ENCODE measurements around the gene RAB15.

RAB15 gene

DNA sequence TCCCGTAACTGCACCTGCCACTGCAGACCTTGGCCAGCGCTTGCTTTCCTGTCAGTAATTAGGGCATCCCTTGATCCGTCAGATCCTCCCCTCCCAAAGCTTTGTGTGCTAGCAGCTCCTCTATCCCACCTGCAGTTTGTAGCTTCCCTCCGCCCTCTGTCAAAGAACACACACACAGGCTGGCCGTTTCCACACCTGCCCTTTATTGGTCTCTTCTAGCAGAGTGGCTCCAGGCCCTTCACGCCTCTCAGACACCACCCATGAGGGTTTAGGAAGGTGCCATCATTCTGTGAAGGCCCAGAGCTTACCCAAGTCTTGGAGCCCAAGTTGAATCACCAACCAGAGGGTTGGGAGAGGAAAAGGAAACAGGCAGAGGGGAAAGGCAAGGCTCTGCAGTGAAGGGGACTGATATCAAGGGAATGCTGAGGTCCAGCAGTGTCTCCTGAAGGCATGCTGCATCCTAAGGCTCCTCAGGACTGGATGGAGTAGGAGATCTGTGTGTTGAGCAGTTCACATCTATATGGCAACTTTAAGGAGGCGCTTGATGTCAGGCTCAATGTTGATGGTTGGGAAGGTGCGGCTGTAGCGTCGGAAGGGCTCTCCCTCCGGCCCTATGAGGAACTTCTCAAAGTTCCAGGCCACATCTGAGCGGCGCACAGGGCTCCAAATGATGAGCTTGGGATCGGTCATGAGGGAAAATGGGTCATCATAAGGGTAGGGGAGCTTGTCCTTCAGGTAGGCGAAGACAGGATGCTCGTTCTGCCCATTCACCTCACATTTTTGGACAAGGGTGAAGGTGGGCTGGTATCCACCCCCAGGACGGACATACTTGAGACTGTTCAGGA, 32.9 kb downstream of the RAB15 start:
- no peak for DNase-seq (ENCODE audit: low spot score)

DNA sequence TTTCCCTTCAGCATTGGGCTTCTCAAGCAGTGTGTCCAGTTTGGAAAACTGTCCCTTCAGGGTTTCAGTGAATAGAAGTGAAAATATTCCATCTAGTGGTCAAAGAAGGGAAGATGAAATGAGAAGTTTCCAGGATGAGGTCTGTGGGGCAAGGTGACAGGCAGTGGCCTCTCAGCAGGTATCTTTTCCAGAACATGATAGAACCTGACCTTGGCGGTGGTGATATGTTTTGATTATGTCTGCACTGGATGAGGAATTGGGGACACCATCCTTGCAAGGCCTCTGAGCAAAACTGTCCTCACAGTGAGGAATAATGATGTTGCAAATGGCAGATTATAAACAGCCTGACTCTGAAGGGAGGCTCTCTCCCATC, 34.3 kb downstream of the RAB15 start:
- DNase-seq (ENCODE audit: low spot score), result no peak

DNA sequence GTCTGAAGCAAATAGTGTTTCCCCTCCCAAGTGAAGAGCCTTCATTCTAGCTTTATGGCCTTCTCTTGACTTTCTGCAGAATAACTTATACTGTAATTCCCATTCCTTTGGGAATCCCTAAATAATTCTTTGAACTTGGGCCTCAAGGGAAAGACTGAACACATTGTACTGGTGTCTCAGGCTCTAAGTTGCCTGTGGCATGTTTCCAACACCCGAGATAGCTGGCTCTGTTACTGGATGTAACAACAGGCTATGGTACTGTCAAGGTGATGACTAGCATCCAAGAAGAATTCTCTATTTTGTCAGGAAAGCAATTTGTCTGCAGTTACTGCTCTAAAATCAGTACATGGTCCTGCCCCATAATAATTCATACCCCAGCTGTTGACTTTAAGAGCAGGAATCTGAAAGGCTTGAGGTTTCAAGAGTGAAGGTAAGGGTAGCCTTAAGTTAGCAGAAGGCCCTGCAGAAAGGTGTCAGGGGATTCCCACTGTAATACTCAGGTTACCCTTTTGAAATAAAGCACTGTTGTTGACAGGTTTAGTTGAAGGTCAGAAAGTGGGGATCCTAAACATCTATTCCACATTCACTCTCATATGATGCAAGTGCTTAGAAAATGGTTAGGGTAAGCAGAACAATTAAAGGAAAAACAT, 34.8 kb downstream of the RAB15 start:
- DNase-seq (ENCODE audit: low spot score), result no peak

DNA sequence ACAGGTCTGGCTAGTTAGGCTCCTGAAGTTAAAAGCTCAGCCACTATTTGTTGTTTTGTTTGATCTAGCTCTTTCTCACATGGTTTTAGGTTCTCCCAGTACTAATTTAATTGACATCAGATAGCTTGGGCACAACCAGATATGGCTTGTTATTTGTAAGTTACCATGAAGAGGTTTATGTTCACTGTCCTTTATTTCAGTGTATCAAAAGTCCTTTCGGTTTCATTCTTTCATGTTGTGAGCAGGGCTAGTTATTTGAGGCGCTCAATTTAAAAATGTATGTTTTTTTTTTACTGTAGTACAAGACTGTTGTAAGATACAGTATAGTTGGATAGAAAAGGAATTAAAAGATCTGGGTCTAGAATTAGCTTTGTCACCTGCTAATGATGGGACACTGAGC, 36.6 kb downstream of the RAB15 start:
- no peak for DNase-seq (ENCODE audit: low spot score)

DNA sequence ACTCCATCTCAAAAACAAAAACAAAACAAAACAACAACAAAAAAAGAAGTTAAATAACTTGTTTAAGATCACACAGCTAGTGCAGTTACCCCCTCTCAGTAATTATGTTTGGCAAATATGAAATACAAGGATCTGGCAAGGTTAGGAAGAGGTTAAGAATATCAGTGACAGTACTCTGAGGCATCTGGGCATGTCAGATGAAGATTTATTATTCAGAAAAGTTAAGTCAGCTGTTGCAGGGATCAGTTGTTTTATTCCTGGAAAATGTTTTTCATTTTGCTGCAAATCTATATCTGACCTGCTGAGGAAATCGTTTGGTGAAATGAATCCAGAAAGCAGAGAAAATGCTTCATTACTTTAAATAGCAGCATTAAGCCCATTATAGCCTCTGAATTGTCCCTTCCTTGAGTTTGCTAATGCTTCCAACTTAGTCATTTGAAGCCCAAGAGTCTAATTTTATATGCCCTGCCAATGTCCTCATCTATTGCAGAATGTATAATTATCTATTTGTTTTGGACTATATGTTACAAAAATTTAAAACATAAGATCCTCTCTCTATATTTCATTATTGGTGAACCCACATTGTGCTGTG, 37.7 kb downstream of the RAB15 start:
- DNase-seq (ENCODE audit: low spot score), result no peak

DNA sequence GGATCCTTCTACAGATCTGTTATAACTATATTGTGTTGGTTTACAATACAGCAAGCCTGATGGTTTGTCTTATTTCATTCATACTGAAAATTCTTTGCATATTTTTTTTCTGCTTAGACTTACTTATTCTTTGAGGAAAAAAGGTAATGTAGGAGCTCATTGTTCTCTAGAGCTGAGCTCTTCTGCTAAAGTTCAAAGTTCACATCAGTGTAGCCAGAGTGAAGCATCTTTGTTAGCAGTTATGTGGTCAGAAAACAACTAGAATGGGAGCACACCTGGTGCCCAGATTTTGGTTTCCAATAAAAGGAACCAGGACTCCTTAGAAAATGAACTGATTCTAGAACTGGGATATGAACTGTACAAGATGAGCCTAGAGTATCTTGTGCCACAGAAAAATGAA, 39.9 kb downstream of the RAB15 start:
- no peak for DNase-seq (ENCODE audit: low spot score)

DNA sequence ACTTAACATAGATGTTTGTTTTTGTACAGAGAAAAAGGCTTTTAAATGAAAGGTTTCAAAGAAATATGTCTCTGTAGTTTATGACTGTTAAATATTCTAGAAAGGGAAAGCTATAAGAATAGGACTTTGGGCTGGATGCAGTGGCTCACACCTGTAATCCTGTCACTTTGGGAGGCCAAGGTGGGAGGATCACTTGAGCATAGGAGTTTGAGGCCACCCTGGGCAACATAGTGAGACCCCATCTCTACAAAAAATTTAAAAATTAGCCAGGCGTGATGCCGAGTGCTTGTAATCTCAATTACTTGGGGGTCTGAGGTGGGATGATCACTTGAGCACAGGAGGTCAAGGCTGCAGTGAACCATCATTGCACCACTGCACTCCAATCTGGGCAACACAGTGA, 41.0 kb downstream of the RAB15 start:
- DNase-seq (ENCODE audit: low spot score), result no peak

DNA sequence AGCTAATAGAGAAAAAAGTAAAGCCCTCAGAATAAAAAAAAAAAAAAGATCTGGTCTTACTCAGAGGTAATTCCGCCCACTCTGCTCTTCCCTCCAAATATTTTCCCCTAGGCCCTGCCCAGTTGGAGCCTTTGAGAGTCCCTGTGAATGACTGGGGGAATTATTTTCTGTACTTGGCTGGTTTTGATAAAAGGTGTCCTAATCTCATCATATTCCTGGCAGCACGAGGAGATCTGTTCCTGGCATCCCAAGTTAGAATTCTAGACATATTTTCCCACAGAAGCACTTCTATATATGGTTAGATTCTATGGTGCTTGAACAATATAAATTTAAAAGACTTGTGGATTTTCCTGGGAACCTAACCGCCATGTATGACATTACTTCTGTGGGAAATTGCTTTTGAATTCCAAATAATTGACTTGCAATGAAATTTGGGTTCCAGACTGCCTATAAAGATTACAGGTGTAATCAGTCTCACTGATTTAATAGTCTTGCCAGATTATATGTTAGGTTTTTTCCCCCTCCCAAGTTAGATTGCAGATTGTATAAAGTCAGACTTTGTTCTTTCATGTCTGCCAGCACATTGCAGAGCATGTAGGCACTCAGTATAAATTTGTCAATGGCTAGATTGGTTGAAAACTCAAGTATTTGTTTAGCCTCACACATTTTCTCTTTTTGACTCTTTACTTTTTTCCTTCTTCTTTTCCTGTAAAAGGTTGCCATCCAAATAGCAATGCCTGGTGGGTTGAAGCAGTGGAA, 41.9 kb downstream of the RAB15 start:
- no peak for DNase-seq (ENCODE audit: low spot score)

DNA sequence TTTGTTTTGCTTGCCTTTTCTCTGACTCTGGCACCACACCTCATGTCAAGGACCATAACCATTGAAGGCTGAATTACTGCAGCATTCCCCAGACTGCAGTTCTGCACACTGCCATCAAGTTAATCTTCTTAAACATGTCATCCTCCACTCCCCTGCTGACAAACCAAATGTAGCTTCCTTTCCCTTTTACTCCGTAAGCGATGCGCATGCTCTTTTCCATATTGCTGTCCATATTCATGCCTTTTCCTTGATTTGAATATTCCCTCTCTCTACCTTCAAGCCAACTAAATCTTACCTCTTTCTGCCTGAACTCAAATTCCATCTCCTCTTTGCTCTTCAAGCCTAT, 43.1 kb downstream of the RAB15 start:
- DNase-seq (ENCODE audit: low spot score), result no peak

DNA sequence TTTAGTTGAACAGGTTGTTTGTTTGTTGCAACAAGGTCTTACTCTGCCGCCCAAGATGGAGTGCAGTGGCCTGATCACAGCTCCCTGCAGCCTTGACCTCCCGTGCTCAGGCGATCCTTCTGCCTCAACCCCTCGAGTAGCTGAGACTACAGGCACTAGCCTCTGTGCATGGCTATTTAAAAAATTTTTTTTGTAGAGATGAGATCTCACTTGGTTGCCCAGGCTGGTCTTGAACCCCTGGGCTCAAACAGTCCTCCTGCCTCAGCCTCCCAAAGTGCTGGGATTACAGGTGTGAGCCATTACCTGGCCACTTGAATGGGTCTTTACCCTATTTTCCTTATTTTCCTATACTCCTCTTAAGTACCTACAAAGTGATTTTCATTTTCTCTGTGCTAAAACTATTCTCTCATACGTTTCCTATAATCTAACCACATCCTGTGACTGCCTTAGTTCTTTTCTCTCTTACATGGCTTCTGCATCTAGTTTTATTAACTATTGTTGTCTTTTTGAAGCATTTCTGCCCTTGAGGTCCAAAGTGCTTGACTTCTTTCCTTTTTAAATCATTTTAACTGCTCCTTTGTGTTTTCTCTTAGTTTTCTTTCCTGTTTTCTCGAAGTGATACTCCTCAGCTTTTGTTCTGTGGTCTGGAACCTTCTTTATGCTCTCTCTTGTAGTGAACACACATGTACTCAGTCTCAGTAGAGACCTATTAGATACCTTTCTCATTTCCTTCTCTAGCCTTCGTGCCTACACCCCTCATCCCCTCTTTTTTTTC, 43.7 kb downstream of the RAB15 start:
- DNase-seq (ENCODE audit: low spot score), result no peak

DNA sequence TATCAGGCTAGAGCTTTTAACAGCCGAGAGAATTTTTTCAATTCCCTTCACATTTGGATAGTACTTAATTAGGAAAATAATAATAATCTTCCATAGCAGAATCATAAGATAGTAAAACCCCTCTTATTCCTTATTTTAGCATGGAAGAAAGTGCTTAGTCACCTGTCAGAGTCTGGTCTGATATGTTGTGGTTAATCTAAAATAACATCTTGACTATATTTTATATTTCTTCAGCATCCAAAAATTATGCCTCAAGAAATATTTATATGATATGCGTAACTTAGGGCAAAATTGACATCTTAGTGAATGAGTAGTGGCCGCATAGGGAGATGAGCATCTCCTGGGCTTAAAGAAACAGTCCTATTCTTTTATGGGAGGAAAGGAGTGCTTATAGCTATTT, 45.1 kb downstream of the RAB15 start:
- DNase-seq (ENCODE audit: low spot score), result no peak

DNA sequence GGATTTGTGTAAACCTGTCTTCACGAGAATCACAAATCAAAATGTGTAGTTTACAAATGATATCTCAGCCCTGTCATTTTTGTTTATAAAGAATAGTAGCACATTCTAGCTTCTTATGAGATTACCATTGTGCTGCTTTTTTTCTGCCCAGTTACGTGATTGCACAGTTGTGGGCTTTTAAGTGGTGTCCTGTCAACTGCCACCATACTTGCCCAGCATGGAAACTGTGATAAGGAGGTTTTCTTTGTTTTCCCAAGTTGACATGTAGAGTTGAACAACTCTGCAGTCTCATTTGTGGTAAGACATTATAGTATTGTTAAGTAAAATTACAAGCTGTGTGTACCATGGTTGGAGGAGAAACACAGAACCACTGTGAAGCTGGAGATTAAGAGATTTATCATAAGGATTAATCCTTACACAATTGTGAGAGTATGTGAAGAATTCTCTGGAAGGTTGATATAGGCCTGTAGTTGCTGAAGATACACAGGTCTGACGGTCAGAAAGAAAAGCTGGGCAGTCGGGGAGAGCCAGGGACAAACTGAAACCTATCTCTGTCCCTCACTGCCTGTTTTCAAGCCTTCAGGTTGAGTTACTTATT, 45.6 kb downstream of the RAB15 start:
- DNase-seq (ENCODE audit: low spot score), result no peak

DNA sequence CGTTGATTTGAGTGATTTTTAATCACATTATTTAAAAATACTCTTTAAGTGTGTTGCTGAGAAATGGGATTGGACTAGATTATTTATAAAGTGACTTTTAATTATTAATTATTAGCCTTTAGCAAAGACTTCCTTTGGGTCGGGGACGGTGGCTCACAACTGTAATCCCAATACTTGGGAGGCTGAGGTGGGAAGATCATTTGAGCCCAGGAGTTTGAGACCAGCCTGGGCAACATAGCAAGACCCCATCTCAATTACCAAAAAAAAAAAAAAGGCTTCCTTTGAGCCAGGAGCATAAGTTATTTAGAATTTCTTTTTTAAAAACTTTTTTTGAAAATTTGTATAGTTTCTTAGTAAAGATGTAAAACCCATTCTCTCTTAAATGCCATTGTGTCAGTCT, 49.1 kb downstream of the RAB15 start:
- DNase-seq (ENCODE audit: low spot score), result no peak

DNA sequence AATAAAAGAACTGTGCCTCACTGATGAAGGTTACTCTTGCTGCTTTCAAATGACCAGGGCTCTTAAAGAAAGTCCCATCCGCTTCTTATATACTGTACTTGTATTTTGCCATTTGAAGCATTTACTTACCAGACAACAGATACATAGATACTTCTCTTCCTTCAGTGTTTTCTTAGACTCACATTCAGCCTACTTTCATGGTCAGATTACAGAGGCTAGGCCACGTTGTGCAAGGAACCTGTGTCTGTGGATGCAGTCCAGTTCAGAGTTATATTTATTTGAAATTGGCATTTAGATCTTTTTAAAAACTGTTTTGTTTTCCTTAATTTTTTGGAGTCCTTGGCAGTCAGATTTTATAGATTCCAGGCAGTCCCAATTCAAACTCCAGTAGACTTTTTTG, 51.7 kb downstream of the RAB15 start:
- no peak for DNase-seq (ENCODE audit: low spot score)

DNA sequence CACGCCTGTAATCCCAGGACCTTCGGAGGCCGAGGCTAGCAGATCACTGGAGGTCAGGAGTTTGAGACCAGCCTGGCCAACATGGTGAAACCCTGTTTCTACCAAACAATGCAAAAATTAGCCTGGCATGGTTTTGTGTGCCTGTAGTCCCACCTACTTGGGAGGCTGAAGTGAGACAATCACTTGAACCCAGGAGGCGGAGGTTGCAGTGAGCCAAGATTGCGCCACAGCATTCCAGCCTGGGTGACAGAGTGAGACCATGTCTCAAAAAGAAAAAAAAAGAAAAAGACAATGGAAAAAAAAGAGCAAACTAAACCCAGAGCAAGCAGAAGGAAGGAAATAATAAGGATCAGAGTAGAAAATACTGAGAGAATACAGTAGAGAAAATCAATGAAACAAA, 52.5 kb downstream of the RAB15 start:
- DNase-seq (ENCODE audit: low spot score), result no peak

DNA sequence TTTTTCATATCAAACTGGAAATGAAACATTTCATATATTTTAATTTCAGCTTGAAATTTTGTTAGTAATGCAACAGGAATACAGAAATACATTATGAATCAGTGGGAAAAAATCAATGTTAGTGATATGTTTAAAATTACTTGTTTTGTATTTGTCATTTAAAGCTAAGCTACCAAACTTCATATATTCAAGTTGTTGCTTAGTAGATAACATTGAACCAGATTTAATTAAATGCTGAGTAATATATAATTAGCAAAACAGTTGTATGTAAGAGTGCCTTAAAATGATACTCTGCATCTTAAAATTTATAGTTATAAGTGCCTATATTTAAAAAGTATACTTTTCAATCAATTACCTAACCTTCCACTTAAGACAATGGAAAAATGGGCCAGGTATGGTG, 52.9 kb downstream of the RAB15 start:
- DNase-seq (ENCODE audit: low spot score), result no peak

DNA sequence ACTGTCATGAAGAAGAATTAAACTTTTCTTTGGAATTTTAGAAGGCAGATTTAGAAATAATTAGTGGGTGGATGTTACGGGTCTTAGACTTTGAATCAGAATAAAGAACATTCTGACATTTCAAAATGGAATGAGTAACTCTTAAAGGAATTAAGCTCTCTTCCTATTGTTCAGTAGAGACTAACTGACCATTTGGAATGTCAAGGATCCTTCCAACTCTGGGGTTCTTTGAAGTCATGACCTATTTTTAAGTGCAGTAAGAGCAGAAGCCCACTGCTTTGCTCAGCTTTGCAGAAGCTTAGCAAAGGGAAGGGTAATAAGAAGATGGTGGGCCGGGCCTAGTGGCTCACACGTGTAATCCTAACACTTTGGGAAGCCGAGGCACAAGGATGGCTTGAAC, 53.9 kb downstream of the RAB15 start:
- DNase-seq (ENCODE audit: low spot score), result no peak

DNA sequence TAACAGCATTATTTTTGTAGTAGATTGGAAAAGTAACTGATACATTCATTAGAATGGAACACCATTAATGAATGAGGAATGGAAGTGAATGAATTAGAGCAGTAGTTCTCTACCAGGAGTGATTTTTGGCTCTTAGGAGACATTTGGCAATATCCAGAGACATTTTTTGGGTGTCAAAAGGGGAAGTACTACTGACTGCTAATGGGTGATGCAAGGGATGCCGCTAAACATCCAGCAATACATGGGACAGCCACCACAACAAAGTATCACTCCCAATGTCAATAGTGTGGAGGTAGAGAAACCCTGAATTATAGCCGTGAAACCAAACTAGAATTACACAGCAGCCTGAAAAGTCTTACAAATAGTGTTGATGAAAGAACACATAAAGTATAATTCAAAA, 56.3 kb downstream of the RAB15 start:
- no peak for DNase-seq (ENCODE audit: low spot score)

DNA sequence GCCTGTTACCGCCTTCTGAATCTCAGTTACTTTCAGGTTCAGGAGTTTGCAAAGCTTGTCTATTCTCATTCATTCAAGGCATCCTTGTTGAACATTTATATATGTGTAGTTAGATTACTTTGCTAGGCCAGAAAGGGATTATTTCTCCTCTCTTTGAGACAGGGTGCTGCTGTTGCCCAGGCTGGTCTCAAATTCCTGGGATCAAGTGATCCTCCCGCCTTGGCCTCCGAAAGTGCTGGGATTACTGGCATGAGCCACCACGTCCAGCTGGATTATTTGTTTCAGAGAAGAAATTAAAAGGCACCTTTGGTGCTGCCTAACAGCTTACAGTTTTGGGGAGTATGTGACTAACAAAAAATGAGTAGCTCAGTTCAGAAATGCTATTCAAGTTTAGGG, 57.1 kb downstream of the RAB15 start:
- DNase-seq (ENCODE audit: low spot score), result no peak

DNA sequence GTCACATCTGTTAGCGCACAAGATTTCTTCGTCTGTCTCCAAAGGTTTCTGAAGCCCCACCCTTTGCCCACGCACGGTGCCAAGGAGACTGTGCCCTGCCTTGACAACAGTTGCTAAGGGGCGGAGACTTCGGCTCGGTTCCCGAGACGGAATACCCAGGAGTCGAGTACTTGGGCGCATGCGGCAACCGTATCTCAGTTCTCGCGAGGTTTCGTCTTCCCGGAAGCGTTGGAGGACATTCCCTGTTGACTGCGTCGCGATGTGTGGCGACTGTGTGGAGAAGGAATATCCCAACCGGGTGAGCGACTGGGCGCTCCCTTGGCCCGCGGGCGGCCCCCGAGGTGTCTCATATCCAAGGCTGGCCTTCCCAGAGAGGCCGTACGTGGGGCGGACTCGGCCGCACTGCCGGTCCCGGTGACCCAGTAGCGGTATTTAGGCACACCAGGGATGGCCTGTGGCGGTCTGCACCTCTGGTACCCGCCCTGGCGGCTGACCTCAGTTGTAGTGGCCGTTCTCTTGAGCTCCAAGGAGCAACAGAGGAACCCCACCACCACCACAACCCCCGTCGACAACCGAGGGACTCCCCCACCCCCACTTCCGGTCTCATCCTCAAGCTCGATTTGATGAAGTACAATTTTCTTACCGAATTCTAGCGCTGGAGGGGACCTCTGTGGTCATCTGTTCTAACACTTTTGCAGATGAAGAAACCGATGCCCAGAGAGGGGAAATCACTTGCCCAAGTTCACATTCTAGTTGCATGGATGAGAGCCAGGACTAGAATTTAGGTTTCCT, 57.7 kb downstream of the RAB15 start, which contains the start of gene CHURC1:
TSS of gene CHURC1 (plus strand) at position 219 of the 792 bp plus-strand sequence. CDS start at position 260, 41 bp downstream.
- DNase-seq (ENCODE audit: low spot score), result peak; percentile 97
